Loucy (cell line): Measurements from ENCODE around the gene PHTF2.

Experiments used
- H2AFZ ChIP-seq: fragments of 200-600 bp; sonication (generic); 2 replicates; pipeline ENCODE4 v1.6.0; 2016; ENCODE audit warnings: antibody characterized with exemption, mild to moderate bottlenecking, low read length, moderate library complexity
- H3F3A ChIP-seq: fragments of 200-600 bp; 2 replicates; pipeline ENCODE4 v1.6.0; 2016; ENCODE audit warnings: antibody characterized with exemption, low read depth, mild to moderate bottlenecking
- H3K27me3 ChIP-seq: fragments of 200-600 bp; sonication (generic); 2 replicates; pipeline ENCODE4 v1.6.1; 2014; ENCODE audit warnings: low read length, mild to moderate bottlenecking; ENCODE audit not compliant: insufficient read depth, poor library complexity, severe bottlenecking
- H3K36me3 ChIP-seq: fragments of 200-600 bp; sonication (generic); 2 replicates; pipeline ENCODE4 v1.6.1; 2016; ENCODE audit warnings: low read length; ENCODE audit not compliant: insufficient read depth
- H3K4me1 ChIP-seq: fragments of 200-600 bp; sonication (generic); 2 replicates; pipeline ENCODE4 v1.5.1; 2014; ENCODE audit warnings: low read length, mild to moderate bottlenecking; ENCODE audit not compliant: insufficient read depth, poor library complexity, severe bottlenecking
- H3K4me2 ChIP-seq: fragments of 200-600 bp; sonication (generic); 2 replicates; pipeline ENCODE4 v1.6.0; 2014; ENCODE audit warnings: antibody characterized with exemption, low read length, low read depth, mild to moderate bottlenecking; ENCODE audit not compliant: poor library complexity, severe bottlenecking
- H3K4me3 ChIP-seq: fragments of 200-600 bp; sonication (generic); 2 replicates; pipeline ENCODE4 v1.5.1; 2014; ENCODE audit warnings: low read length, mild to moderate bottlenecking, mixed read lengths; ENCODE audit not compliant: poor library complexity, severe bottlenecking
- H3K79me2 ChIP-seq: fragments of 200-600 bp; sonication (generic); 2 replicates; pipeline ENCODE4 v1.6.1; 2014; ENCODE audit warnings: low read length; ENCODE audit not compliant: insufficient read depth
- H3K9ac ChIP-seq: fragments of 200-600 bp; sonication (generic); 2 replicates; pipeline ENCODE4 v1.6.0; 2014; ENCODE audit warnings: mild to moderate bottlenecking, low read depth, low read length, moderate library complexity; ENCODE audit not compliant: poor library complexity, severe bottlenecking
- H3K9me2 ChIP-seq: fragments of 200-600 bp; sonication (generic); replicated peaks from 2 replicates; pipeline ENCODE4 v1.6.1; 2016; ENCODE audit warnings: low read depth, low read length, mixed read lengths
- H3K9me3 ChIP-seq: fragments of 200-600 bp; sonication (generic); 2 replicates; pipeline ENCODE4 v1.6.1; 2014; ENCODE audit warnings: mild to moderate bottlenecking, antibody characterized with exemption, low read length, low read depth; ENCODE audit not compliant: insufficient read depth
- H4K20me1 ChIP-seq: fragments of 200-600 bp; sonication (generic); 2 replicates; pipeline ENCODE4 v1.6.0; 2014; ENCODE audit warnings: antibody characterized with exemption, low read length, mild to moderate bottlenecking; ENCODE audit not compliant: insufficient read depth, poor library complexity, severe bottlenecking
- CTCF ChIP-seq: fragments of 200-600 bp; sonication (generic); conservative IDR thresholded peaks from 2 replicates; pipeline ENCODE4 v1.5.1; 2014; ENCODE audit warnings: mild to moderate bottlenecking, antibody characterized with exemption, low read length
- EZH2phosphoT487 ChIP-seq: fragments of 200-600 bp; IDR thresholded peaks from 2 replicates; pipeline ENCODE4 v1.6.1; 2018; ENCODE audit warnings: antibody characterized with exemption, mild to moderate bottlenecking, moderate library complexity, borderline replicate concordance

The PHTF2 gene

GRCh38 chr7:77881871-77882270 lies 83.3 kb downstream of the PHTF2 start:
- Histone ChIP-seq H2AFZ (no peak overlapping the region), H3K27me3 (no peaks in the 10 kb centered on the region), H4K20me1 (peaks cover 3% of the 10 kb centered on the region), H3K79me2 (peaks cover 24% of the 10 kb centered on the region), H3K9me3 (no peaks in the 10 kb centered on the region), H3K9me2 (no peaks in the 10 kb centered on the region), H3K4me2 (no peak overlapping the region), H3K4me3 (no peak overlapping the region), H3F3A (no peaks in the 10 kb centered on the region), H3K4me1 (no peaks in the 10 kb centered on the region), H3K9ac (no peak overlapping the region), H3K36me3 (no peaks in the 10 kb centered on the region)
- TF ChIP-seq CTCF (no peak), EZH2phosphoT487 (no peak)

DNA sequence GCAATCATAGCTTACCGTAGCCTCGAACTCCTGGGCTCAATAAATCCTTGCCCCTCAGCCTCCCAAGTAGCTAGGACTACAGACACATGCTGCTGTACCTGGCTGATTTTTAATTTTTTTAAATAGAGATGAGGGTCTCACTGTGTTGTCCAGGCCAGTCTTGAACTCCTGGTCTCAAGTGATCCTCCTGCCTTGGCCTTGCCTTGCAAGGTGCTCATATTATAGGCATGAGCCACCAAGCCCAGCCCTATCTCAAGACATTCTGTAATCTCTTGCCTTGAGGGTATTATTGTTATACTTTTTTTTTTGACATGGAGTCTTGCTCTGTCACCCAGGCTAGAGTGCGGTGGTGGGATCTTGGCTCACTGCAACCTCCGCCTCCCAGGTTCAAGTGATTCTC lies 86.6 kb downstream of the PHTF2 start:
- Histone ChIP-seq H3F3A (no peaks in the 10 kb centered on the region), H3K4me2 (no peak overlapping the region), H3K9me2 (no peaks in the 10 kb centered on the region), H3K9ac (no peak overlapping the region), H3K79me2 (peaks cover 24% of the 10 kb centered on the region), H3K4me3 (no peak overlapping the region), H3K4me1 (no peaks in the 10 kb centered on the region), H2AFZ (no peak overlapping the region), H3K27me3 (no peaks in the 10 kb centered on the region), H3K36me3 (no peaks in the 10 kb centered on the region), H4K20me1 (no peaks in the 10 kb centered on the region), H3K9me3 (no peaks in the 10 kb centered on the region)
- TF ChIP-seq CTCF: no peak
- no peak for TF ChIP-seq EZH2phosphoT487

GRCh38 chr7:77887567-77887966 lies 89.0 kb downstream of the PHTF2 start:
- Histone ChIP-seq H3K9ac (no peak overlapping the region), H4K20me1 (no peaks in the 10 kb centered on the region), H3F3A (no peaks in the 10 kb centered on the region), H3K27me3 (no peaks in the 10 kb centered on the region), H3K4me2 (no peak overlapping the region), H3K9me3 (no peaks in the 10 kb centered on the region), H3K36me3 (no peaks in the 10 kb centered on the region), H3K4me3 (no peak overlapping the region), H3K79me2 (peaks cover 17% of the 10 kb centered on the region), H3K4me1 (no peaks in the 10 kb centered on the region), H3K9me2 (no peaks in the 10 kb centered on the region), H2AFZ (no peak overlapping the region)
- TF ChIP-seq CTCF (no peak), EZH2phosphoT487 (no peak)
